A673 (cell line): Measurements from ENCODE around the gene ADGRG7.

Source experiments
- EZH2 ChIP-seq: fragments of 200-600 bp; sonication (generic); IDR thresholded peaks from 2 replicates; pipeline ENCODE4 v1.6.1; 2017; ENCODE audit warnings: borderline replicate concordance, low read depth, mild to moderate bottlenecking, mixed read lengths, antibody characterized with exemption, low read length; ENCODE audit not compliant: poor library complexity, severe bottlenecking
- TF ChIP-seq, protein P1 (sequence below): fragments of 300-800, 200-600 bp; sonication (generic); conservative IDR thresholded peaks from 2 replicates; pipeline ENCODE4 v1.5.1; 2017; ENCODE audit warnings: low read depth, mild to moderate bottlenecking, antibody characterized with exemption, low read length, moderate library complexity, mixed read lengths

DNA sequence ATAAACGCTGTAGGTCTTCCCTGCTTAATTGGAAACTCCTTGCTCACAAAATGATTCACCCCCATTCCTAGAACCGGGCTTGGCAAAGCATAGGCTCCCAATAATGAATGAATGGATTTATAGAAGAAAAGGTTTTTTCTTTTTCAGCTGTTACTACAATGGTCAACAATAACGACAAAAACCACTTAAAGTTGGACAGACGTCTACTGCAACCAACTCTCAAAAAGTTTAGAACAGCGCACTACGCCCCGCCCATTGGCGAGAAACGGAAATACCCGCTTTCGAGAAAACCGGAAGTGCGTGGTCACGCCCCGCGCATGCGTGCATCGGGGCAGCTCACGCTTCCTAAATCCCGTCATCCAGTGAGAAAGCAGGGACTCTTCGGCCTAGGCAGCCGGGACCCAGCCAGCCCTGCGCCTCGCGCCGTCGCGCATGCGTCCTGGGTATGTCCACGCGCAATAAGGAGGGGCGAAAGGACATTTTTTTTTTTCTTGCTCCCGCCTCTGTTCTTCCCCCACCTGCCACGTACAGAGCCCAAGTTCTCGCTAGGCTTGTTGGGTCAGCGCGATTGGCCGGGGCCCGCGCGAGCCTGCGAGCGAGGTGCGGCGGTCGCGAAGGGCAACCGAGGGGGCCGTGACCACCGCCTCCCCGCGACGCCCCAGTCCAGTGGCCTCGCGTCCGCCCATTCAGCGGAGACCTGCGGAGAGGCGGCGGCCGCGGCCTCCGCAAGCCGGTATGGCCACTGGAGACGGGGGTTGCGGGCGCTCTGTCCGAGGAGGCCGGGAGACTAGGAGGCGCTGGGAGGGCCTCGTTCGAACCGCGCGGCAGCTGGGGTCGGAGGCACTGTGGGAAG lies 99.8 kb downstream of the ADGRG7 start, which contains the start of gene TFG:
- TF ChIP-seq, protein P1, sequence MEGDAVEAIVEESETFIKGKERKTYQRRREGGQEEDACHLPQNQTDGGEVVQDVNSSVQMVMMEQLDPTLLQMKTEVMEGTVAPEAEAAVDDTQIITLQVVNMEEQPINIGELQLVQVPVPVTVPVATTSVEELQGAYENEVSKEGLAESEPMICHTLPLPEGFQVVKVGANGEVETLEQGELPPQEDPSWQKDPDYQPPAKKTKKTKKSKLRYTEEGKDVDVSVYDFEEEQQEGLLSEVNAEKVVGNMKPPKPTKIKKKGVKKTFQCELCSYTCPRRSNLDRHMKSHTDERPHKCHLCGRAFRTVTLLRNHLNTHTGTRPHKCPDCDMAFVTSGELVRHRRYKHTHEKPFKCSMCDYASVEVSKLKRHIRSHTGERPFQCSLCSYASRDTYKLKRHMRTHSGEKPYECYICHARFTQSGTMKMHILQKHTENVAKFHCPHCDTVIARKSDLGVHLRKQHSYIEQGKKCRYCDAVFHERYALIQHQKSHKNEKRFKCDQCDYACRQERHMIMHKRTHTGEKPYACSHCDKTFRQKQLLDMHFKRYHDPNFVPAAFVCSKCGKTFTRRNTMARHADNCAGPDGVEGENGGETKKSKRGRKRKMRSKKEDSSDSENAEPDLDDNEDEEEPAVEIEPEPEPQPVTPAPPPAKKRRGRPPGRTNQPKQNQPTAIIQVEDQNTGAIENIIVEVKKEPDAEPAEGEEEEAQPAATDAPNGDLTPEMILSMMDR: no peak
- no peak for TF ChIP-seq EZH2
